ENCODE results near the gene PSME3IP1. TPM values are rescaled to one million over a fixed set of nuclear protein-coding genes. Genes with fewer than 3 reads are reported as not detected.
"Not testable (repeated sequence)": the region's sequence is repeated elsewhere in the genome, so short reads cannot be mapped to it uniquely, and the experiment has no call there.

The PSME3IP1 gene
- total RNA-seq, 1 donor from 2014 or later, result 55.0 TPM

- DNase-seq, result no peak
Observed at GRCh38 chr16:57123216-57123973, 62.4 kb downstream of the PSME3IP1 start.

- DNase-seq, result no peak
Observed at GRCh38 chr16:57118461-57119084, 67.3 kb downstream of the PSME3IP1 start.

GRCh38 chr16:57115514-57116182, 70.2 kb downstream of the PSME3IP1 start:
- peak; percentile 78 for DNase-seq

GRCh38 chr16:57115168-57115513, 70.7 kb downstream of the PSME3IP1 start:
- DNase-seq, result no peak

- no peak for DNase-seq
Observed at GRCh38 chr16:57113664-57114063, 72.2 kb downstream of the PSME3IP1 start.

GRCh38 chr16:57113042-57113453, 72.8 kb downstream of the PSME3IP1 start:
- DNase-seq, result no peak

GRCh38 chr16:57112403-57113041, 73.3 kb downstream of the PSME3IP1 start:
- no peak for DNase-seq

GRCh38 chr16:57111420-57111819, 74.4 kb downstream of the PSME3IP1 start:
- no peak for DNase-seq

GRCh38 chr16:57110937-57111336, 74.9 kb downstream of the PSME3IP1 start:
- DNase-seq, result no peak

- DNase-seq, result not testable (repeated sequence)
Observed at GRCh38 chr16:57109259-57110105, 76.4 kb downstream of the PSME3IP1 start.

GRCh38 chr16:57108432-57108831, 77.4 kb downstream of the PSME3IP1 start:
- no peak for DNase-seq

- DNase-seq, result no peak
Observed at GRCh38 chr16:57107321-57107922, 78.4 kb downstream of the PSME3IP1 start.

GRCh38 chr16:57106767-57107166, 79.1 kb downstream of the PSME3IP1 start:
- DNase-seq, result no peak

GRCh38 chr16:57105184-57105583, 80.7 kb downstream of the PSME3IP1 start:
- DNase-seq, result no peak

GRCh38 chr16:57104706-57105105, 81.1 kb downstream of the PSME3IP1 start:
- no peak for DNase-seq

GRCh38 chr16:57102888-57103851, 82.7 kb downstream of the PSME3IP1 start:
- DNase-seq, result no peak
